Measurements from ENCODE around the gene MAPK1. TPM values are rescaled to one million over a fixed set of nuclear protein-coding genes. Genes with fewer than 3 reads are reported as not detected.
A peak's percentile ranks its signal among the peaks of the same experiment; 100 is the strongest.
"Not testable (repeated sequence)": the region's sequence is repeated elsewhere in the genome, so short reads cannot be mapped to it uniquely, and the experiment has no call there.

Gene MAPK1
- total RNA-seq, 2 donors from 2014 or later, result 107 to 154 TPM

DNA sequence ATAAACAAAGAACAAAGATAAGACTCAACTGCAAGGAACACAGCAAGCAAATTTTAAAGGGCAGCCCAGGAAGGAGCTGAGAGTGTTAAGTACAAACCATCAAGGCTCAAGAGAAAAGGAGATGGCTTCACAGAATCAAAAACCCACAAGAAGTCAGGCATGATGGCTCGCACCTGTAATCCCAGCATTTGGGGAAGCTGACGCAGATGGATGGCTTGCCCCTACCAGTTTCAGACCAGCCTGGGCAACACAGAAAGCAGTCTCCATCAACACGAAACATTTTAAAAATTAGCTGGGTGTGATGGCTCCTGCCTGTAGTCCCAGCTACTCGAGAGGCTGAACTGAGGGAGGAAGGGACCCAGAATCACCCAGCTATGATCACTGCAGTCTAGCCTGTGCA lies 32.6 kb downstream of the MAPK1 start:
- ATAC-seq (replicated peaks in 1 of 2), result no peak
- H3K4me1 Mint-ChIP-seq (ENCODE audit: low read depth), result peaks cover 72% of the 10 kb centered on the region
- H3K27me3 Mint-ChIP-seq (ENCODE audit: low read depth), result no peaks in the 10 kb centered on the region
- H3K36me3 Mint-ChIP-seq (ENCODE audit: insufficient read depth in 2 of 2), result no peaks in the 10 kb centered on the region
- H3K4me3 Mint-ChIP-seq, result no peak overlapping the region
- no peak for DNase-seq
- H3K27ac Mint-ChIP-seq, result peak overlapping the region; percentile 60
- no peaks in the 10 kb centered on the region for H3K9me3 Mint-ChIP-seq

DNA sequence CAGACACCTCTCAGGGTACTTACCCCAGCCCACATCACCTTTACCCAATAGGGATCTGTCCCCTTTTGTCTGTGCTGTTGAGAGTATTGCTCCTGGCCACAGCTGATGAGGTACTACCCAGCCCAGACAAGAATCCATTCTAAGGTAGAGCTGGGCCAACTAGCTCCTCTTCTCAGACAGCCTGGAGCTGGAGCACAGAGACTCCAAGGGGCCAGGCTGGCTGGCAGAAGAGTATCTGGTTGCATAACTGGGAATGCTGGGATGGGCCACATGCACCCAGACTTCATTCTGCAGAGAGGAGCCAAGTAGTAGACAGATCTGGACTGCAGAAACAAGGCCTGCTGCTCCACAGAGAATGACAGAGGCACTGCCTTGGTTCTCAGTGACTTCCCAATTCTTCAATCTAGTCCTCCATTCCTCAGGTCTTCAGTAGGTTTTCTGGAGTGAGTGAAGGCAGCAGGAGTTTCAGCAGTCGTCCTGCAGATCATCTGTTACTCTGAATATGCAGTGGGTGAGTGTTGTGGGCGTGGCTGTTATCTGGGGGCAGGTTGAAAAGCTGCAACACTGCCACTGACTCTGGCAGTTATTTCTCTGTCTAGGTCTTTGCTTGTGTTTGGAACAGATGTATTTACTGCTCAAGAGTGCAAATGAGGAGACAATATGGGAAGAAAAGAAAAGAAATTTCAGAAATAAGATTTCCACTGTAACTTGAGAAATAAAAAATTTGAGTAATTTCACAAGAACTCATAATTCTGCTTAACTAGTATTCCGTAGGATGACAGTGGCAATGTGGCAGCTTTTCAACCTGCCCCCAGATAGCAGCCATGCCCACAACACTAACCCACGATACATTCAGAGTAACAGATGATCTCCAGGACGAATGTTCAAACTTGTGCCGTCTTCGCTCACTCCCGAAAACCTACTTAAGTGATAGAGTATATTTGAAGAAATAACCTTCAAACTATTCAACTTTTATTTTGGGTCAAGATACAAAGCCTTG lies 34.9 kb downstream of the MAPK1 start:
- H3K27ac Mint-ChIP-seq, result no peak overlapping the region
- peak in 1 of 2 donors; percentile 39 for ATAC-seq (replicated peaks in 1 of 2)
- no peaks in the 10 kb centered on the region for H3K9me3 Mint-ChIP-seq
- peaks cover 75% of the 10 kb centered on the region for H3K4me1 Mint-ChIP-seq (ENCODE audit: low read depth)
- no peak for DNase-seq
- no peaks in the 10 kb centered on the region for H3K27me3 Mint-ChIP-seq (ENCODE audit: low read depth)
- H3K36me3 Mint-ChIP-seq (ENCODE audit: insufficient read depth in 2 of 2), result no peaks in the 10 kb centered on the region
- no peak overlapping the region for H3K4me3 Mint-ChIP-seq

DNA sequence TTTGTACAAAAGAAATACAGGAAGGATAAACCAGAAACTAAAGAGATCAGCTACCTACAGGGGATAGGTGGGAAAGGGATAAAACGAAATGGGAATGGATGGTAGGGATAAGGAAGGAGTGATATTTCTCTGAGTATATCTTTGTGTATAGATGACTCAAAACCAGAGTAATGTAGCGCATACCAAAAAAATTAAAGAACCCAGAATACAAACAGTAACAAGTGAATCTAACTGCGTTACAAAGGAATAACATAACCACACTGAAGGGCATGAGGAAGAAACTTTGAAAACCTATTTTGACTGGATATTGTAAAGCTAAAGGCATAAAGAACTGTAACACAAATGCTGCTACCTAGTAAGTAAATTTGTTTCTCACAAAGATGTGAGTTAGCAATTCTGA lies 37.9 kb downstream of the MAPK1 start:
- Mint-ChIP-seq H3K4me1 (ENCODE audit: low read depth) (peaks cover 70% of the 10 kb centered on the region), H3K4me3 (no peak overlapping the region), H3K9me3 (no peaks in the 10 kb centered on the region), H3K27me3 (ENCODE audit: low read depth) (no peaks in the 10 kb centered on the region), H3K27ac (peak overlapping the region; percentile 33), H3K36me3 (ENCODE audit: insufficient read depth in 2 of 2) (no peaks in the 10 kb centered on the region)
- no peak for DNase-seq
- no peak for ATAC-seq (replicated peaks in 1 of 2)

DNA sequence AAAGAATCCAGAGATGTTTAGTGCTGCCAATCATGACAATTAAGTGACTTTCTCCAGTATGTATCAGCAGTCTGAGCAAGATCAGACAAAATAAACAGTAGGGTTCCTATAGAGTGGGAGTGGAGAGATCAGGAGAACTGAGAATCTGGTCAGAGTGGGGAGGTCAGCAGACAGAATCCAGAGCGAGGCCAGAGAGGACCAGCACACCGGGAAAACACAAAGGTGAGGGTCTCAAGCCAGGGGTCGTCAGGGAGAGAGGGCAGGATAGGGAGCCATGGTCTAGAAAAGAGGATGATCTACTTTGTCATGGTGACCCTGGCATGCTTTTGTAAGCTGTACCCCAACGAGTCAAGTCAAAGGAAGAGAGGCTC lies 39.2 kb downstream of the MAPK1 start:
- Mint-ChIP-seq H3K4me3 (no peak overlapping the region), H3K4me1 (ENCODE audit: low read depth) (peaks cover 80% of the 10 kb centered on the region), H3K9me3 (no peaks in the 10 kb centered on the region), H3K36me3 (ENCODE audit: insufficient read depth in 2 of 2) (no peaks in the 10 kb centered on the region), H3K27ac (no peak overlapping the region), H3K27me3 (ENCODE audit: low read depth) (no peaks in the 10 kb centered on the region)
- DNase-seq (no peak), ATAC-seq (replicated peaks in 1 of 2) (no peak)

DNA sequence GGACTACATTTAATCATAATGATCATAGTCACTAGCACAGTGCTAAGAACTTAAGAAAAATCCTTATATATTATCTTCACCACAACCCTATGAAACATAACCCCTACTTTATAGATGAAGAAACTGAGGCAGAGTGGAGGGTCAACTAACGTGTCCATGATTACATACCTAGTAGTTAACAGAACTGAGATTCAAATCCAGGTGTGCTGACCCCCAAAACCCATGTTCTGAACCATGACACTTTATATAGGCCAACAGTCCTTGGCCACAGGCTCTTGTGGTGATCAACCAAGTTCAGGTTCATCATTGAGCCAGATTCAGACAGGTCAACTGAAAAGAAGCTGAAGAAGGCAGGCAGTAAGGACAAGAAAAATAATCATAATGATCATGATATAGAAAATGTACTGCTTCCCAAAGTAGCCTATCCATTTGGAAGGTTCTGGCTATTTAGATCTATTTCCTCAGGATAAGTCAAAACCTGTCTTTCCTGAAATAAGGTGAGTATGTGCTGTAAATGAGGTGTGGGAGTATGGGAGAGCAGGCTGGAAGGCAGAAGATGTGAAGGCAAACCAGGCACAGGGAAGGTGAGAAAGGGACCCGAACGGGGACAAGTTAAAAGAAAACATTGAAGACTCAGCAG lies 39.7 kb downstream of the MAPK1 start:
- Mint-ChIP-seq H3K9me3 (no peaks in the 10 kb centered on the region), H3K27ac (no peak overlapping the region), H3K4me3 (no peak overlapping the region), H3K36me3 (ENCODE audit: insufficient read depth in 2 of 2) (no peaks in the 10 kb centered on the region), H3K4me1 (ENCODE audit: low read depth) (peaks cover 80% of the 10 kb centered on the region), H3K27me3 (ENCODE audit: low read depth) (no peaks in the 10 kb centered on the region)
- ATAC-seq (replicated peaks in 1 of 2) (no peak), DNase-seq (no peak)

DNA sequence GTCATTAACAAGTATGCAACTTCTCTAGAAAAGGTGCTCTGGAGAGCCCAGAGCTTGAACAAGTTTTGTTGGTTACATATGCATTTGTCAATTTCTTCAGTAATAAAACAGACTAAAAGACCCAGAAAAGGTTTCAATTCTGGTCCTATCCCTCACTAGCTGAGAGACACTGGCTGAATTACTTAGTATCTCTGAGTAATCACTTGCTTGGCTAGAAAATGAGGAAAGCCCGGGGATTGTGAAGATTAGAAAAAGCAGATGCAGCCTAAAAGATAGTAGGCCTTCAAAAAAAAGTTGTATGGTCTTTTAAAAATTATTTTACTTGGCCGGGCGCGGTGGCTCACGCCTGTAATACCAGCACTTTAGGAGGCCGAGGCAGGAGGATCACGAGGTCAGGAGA lies 41.2 kb downstream of the MAPK1 start:
- ATAC-seq (replicated peaks in 1 of 2) (no peak), DNase-seq (no peak)
- H3K4me3 Mint-ChIP-seq, result no peak overlapping the region
- H3K9me3 Mint-ChIP-seq, result no peaks in the 10 kb centered on the region
- peaks cover 0 to 2% of the 10 kb centered on the region in 2 donors for H3K36me3 Mint-ChIP-seq (ENCODE audit: insufficient read depth in 2 of 2)
- H3K4me1 Mint-ChIP-seq (ENCODE audit: low read depth), result peaks cover 73% of the 10 kb centered on the region
- no peak overlapping the region for H3K27ac Mint-ChIP-seq
- H3K27me3 Mint-ChIP-seq (ENCODE audit: low read depth), result no peaks in the 10 kb centered on the region

DNA sequence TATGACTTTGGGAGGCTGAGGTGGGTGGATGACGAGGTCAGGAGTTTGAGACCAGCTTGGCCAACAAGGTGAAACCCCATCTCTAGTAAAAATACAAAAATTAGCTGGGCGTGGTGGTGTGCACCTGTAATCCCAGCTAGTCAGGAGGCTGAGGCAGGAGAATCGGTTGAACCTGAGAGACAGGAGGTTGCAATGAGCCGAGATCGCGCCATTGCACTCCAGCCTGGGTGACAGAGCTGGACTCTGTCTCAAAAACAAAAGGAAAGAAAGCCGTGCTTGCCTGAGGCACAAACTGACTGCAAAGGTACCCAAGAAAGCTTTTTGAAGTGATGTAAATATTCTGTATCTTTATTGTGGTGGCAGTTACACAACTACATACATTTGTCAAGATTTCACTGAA lies 42.5 kb downstream of the MAPK1 start:
- not testable (repeated sequence) for H3K27ac Mint-ChIP-seq; H3K36me3 Mint-ChIP-seq (ENCODE audit: insufficient read depth in 2 of 2); H3K27me3 Mint-ChIP-seq (ENCODE audit: low read depth); H3K9me3 Mint-ChIP-seq; ATAC-seq (replicated peaks in 1 of 2); DNase-seq; H3K4me3 Mint-ChIP-seq
- peaks cover 69% of the 10 kb centered on the region for H3K4me1 Mint-ChIP-seq (ENCODE audit: low read depth)

DNA sequence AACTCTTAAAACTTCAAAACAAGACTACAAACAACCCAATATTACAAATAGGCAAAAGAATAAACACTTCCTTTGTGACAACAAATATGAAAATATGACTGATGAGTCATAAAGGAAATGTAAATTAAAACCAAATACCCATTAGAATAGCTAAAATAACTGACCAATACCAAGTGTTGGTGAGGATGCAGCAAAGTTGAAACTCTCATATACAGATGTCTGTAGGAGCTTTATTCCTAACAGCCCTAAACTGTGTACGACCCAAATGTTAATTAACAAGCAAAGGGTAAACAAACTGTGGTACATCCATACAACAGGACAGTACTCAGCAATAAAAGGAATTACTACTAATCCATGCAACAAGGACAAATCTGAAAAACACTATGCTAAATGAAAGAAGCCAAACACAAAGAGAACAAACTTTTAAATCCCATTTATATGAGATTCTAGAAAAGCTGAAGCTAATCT lies 43.0 kb downstream of the MAPK1 start:
- DNase-seq, result no peak
- Mint-ChIP-seq H3K36me3 (ENCODE audit: insufficient read depth in 2 of 2) (peaks cover 0 to 2% of the 10 kb centered on the region in 2 donors), H3K27ac (no peak overlapping the region), H3K4me1 (ENCODE audit: low read depth) (peaks cover 69% of the 10 kb centered on the region), H3K27me3 (ENCODE audit: low read depth) (no peaks in the 10 kb centered on the region), H3K4me3 (no peak overlapping the region), H3K9me3 (no peaks in the 10 kb centered on the region)
- ATAC-seq (replicated peaks in 1 of 2), result no peak

DNA sequence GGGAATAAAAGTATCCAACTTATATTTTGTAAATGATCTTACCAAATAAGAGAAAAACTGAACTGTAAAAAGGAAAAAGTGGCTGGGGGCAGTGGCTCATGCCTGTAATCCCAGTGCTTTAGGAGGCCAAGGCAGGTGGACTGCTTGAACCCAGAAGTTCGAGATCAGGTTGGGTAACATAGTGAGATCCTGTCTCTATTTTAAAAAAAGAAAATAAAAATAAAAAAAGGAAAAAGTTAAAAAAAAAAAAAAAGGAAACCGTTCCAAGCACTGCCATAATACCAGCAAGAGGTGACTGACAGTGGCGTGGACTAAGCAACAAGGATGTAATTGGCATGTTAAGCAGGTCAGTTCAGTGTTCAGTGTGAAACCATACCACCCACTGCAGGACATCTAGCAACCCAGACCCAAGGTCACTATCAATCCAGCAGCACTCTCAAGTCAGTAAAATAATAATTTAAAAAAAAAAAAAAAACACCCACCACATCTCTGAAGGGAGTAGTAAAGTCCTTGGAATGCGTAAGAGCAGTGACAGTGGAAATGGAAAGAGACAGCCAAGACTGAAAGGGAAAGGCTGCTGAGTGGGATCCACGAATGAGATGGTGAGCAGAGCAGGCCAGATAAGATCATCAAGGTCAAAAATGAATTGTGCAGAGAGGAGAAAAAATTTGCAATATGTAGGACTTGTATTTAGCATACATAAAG lies 43.6 kb downstream of the MAPK1 start:
- H3K36me3 Mint-ChIP-seq (ENCODE audit: insufficient read depth in 2 of 2), result peaks cover 0 to 2% of the 10 kb centered on the region in 2 donors
- H3K9me3 Mint-ChIP-seq, result no peaks in the 10 kb centered on the region
- H3K27me3 Mint-ChIP-seq (ENCODE audit: low read depth), result no peaks in the 10 kb centered on the region
- H3K4me1 Mint-ChIP-seq (ENCODE audit: low read depth), result peaks cover 69% of the 10 kb centered on the region
- ATAC-seq (replicated peaks in 1 of 2) (no peak), DNase-seq (no peak)
- H3K4me3 Mint-ChIP-seq, result no peak overlapping the region
- no peak overlapping the region for H3K27ac Mint-ChIP-seq

DNA sequence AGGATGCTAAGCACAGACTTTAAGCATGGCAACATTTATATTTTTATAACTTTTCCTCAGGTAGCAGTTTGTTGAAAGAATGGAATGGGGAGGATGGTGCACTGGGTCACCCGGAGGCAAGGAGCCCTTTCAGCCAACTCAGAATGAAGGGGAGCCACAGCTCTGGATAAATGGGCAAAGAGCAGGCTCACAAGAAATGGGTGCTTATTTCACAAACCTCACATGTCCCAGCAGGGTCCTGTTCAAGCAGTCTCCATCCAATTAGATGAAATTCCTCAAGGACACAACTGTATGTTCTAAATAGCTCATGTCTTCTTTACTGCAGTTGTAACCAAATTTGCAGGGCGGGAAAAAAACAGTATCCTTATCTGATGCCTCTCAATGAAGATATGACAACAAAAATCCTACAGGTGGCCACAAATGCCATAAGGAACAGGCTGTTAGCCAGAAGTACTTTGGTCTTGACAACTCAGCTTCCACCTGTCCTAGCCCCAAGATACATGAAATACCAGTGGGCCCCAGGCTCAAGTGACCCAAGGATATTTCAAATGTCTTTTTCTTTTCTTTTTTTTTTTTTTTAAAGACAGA lies 48.2 kb downstream of the MAPK1 start:
- Mint-ChIP-seq H3K4me1 (ENCODE audit: low read depth) (peaks cover 74% of the 10 kb centered on the region), H3K27ac (no peak overlapping the region), H3K27me3 (ENCODE audit: low read depth) (no peaks in the 10 kb centered on the region), H3K4me3 (no peak overlapping the region), H3K36me3 (ENCODE audit: insufficient read depth in 2 of 2) (peaks cover 0 to 9% of the 10 kb centered on the region in 2 donors), H3K9me3 (no peaks in the 10 kb centered on the region)
- DNase-seq (no peak), ATAC-seq (replicated peaks in 1 of 2) (no peak)

DNA sequence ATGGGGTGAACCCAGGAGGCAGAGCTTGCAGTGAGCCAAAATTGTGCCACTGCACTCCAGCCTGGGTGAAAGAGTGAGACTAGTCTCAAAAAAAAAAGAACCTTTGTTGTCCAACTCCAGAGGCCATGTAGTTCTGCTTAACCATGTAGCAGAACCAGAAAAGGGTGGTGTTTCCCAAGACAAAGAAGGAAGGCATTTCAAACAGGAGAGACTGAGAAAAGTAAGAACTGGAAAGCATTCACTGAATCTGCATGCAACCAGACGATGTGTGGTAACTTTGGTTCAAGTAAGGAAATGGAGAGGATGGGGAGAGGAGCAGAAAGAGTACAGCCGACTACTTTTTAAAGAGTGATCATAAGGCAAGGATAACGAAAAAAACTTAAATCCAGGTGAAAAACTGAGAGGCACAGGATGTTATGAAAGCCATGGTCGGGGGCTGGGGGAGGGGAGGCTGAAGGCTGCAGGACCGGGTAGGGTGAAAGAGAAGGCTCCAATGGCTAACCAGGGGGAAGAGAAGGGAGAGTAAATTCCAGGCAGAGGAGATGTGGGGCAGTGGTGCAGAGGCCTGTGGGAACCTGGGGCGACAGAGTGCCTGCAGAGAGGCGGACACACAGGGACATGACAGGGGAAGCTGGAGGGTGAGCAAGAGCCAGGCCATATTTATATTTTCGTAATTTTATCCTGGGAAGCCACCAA lies 48.8 kb downstream of the MAPK1 start:
- Mint-ChIP-seq H3K36me3 (ENCODE audit: insufficient read depth in 2 of 2) (peaks cover 0 to 13% of the 10 kb centered on the region in 2 donors), H3K9me3 (no peaks in the 10 kb centered on the region), H3K4me3 (peak overlapping the region in 1 of 2 donors; percentile 37), H3K27ac (no peak overlapping the region), H3K4me1 (ENCODE audit: low read depth) (peaks cover 73% of the 10 kb centered on the region), H3K27me3 (ENCODE audit: low read depth) (no peaks in the 10 kb centered on the region)
- no peak for DNase-seq
- no peak for ATAC-seq (replicated peaks in 1 of 2)

DNA sequence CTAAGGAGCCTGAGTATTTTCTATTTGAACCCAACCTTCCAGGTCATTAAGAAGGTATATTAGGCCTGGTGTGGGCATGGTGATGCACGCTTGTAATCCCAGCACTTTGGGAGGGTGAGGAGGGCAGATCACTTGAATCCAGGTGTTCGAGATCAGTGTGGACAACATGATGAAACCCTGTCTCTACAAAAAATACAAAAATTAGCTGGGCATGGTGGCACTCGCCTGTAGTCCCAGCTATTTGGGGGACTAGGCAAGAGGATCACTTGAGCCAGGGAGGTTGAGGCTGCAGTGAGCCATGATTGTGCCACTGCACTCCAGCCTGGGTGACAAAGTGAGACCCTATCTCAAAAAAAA lies 50.0 kb downstream of the MAPK1 start:
- ATAC-seq (replicated peaks in 1 of 2); H3K27me3 Mint-ChIP-seq (ENCODE audit: low read depth); DNase-seq; H3K9me3 Mint-ChIP-seq: not testable (repeated sequence)
- peak overlapping the region; percentile 6 for H3K27ac Mint-ChIP-seq
- H3K4me1 Mint-ChIP-seq (ENCODE audit: low read depth), result peaks cover 73% of the 10 kb centered on the region
- H3K4me3 Mint-ChIP-seq, result peak overlapping the region; percentile 74 to 89
- H3K36me3 Mint-ChIP-seq (ENCODE audit: insufficient read depth in 2 of 2), result peaks cover 0 to 13% of the 10 kb centered on the region in 2 donors
